IPS-11a (cell line): ENCODE measurements around the gene CCNO.
A peak's percentile ranks its signal among the peaks of the same experiment; 100 is the strongest.

Experiments
- H3K4me3 ChIP-seq: one replicate; pipeline ENCODE4 v1.5.1; 2013; ENCODE audit warnings: low read depth, low read length, control low read depth

The CCNO gene

GRCh38 chr5:55223812-55224240 is 9.6 kb downstream of the CCNO start:
- H3K4me3 ChIP-seq: no peak overlapping the region

GRCh38 chr5:55222985-55223811 is 10.2 kb downstream of the CCNO start:
- no peak overlapping the region for H3K4me3 ChIP-seq

GRCh38 chr5:55222092-55222984 is 11.1 kb downstream of the CCNO start:
- no peak overlapping the region for H3K4me3 ChIP-seq

- H3K4me3 ChIP-seq: peak overlapping the region; percentile 46
These were observed 12.8 kb downstream of the CCNO start for GRCh38 chr5:55220433-55221185.

GRCh38 chr5:55219770-55220169 is 13.6 kb downstream of the CCNO start:
- peak overlapping the region; percentile 46 for H3K4me3 ChIP-seq

- H3K4me3 ChIP-seq: no peak overlapping the region
These were observed 14.4 kb downstream of the CCNO start for GRCh38 chr5:55218967-55219366.

GRCh38 chr5:55211184-55211874 is 22.1 kb downstream of the CCNO start:
- no peak overlapping the region for H3K4me3 ChIP-seq

GRCh38 chr5:55205001-55205400 is 28.4 kb downstream of the CCNO start:
- no peak overlapping the region for H3K4me3 ChIP-seq

- no peak overlapping the region for H3K4me3 ChIP-seq
These were observed 42.2 kb downstream of the CCNO start for GRCh38 chr5:55191165-55191564.

GRCh38 chr5:55188656-55189540 is 44.5 kb downstream of the CCNO start:
- H3K4me3 ChIP-seq: no peak overlapping the region

GRCh38 chr5:55187370-55187769 is 46.0 kb downstream of the CCNO start:
- no peak overlapping the region for H3K4me3 ChIP-seq
